H9 (cell line): Measurements from ENCODE around the gene MAP4K3. TPM values are rescaled to one million over a fixed set of nuclear protein-coding genes. Genes with fewer than 3 reads are reported as not detected.
A peak's percentile ranks its signal among the peaks of the same experiment; 100 is the strongest.

Experiments used
- DNase-seq: peaks from one replicate; pipeline ENCODE4 v3.0.0-alpha.2; 2017
- H2AFZ ChIP-seq: one replicate; pipeline ENCODE4 v1.6.1; 2013; ENCODE audit warnings: mild to moderate bottlenecking, low read length, control low read depth, moderate library complexity
- H2AK5ac ChIP-seq: 2 replicates; pipeline ENCODE4 v1.6.1; 2013; ENCODE audit warnings: low read length, control low read depth, mixed read lengths; ENCODE audit not compliant: insufficient read length
- H2BK120ac ChIP-seq: one replicate; pipeline ENCODE4 v1.6.1; 2013; ENCODE audit warnings: low read depth, mild to moderate bottlenecking, low read length, control low read depth, inconsistent platforms; ENCODE audit not compliant: poor library complexity, severe bottlenecking
- H2BK12ac ChIP-seq: 2 replicates; pipeline ENCODE4 v1.6.1; 2013; ENCODE audit warnings: low read length, control low read depth, mixed read lengths, low read depth; ENCODE audit not compliant: insufficient read length
- H2BK15ac ChIP-seq: 2 replicates; pipeline ENCODE4 v1.6.1; 2013; ENCODE audit warnings: low read depth, low read length, control low read depth
- H2BK20ac ChIP-seq: one replicate; pipeline ENCODE4 v1.6.1; 2013; ENCODE audit warnings: low read depth, mild to moderate bottlenecking, low read length, control low read depth, inconsistent platforms; ENCODE audit not compliant: poor library complexity, severe bottlenecking
- H2BK5ac ChIP-seq: 2 replicates; pipeline ENCODE4 v1.6.1; 2013; ENCODE audit warnings: low read length, control low read depth, mixed read lengths; ENCODE audit not compliant: insufficient read length
- H3K14ac ChIP-seq: 2 replicates; pipeline ENCODE4 v1.6.1; 2013; ENCODE audit warnings: low read length, control low read depth; ENCODE audit not compliant: insufficient read depth
- H3K18ac ChIP-seq: 2 replicates; pipeline ENCODE4 v1.6.1; 2013; ENCODE audit warnings: low read depth, mild to moderate bottlenecking, mixed read lengths, low read length, control low read depth; ENCODE audit not compliant: insufficient read length
- H3K23ac ChIP-seq: 2 replicates; pipeline ENCODE4 v1.6.1; 2013; ENCODE audit warnings: low read length, control low read depth, mixed read lengths, low read depth; ENCODE audit not compliant: insufficient read length
- H3K23me2 ChIP-seq: 2 replicates; pipeline ENCODE4 v1.6.1; 2013; ENCODE audit warnings: low read depth, mild to moderate bottlenecking, mixed read lengths, low read length, control low read depth; ENCODE audit not compliant: insufficient read length, poor library complexity, severe bottlenecking
- H3K27ac ChIP-seq: 2 replicates; pipeline ENCODE4 v1.5.1; 2013; ENCODE audit warnings: low read length, control low read depth, mixed read lengths, low read depth; ENCODE audit not compliant: insufficient read length
- H3K27me3 ChIP-seq: 2 replicates; pipeline ENCODE4 v1.6.1; 2013; ENCODE audit warnings: low read length, control low read depth, inconsistent platforms; ENCODE audit not compliant: insufficient read depth
- H3K4ac ChIP-seq: 2 replicates; pipeline ENCODE4 v1.6.1; 2013; ENCODE audit warnings: low read depth, mild to moderate bottlenecking, control low read depth, inconsistent platforms, low read length, moderate library complexity
- H3K4me1 ChIP-seq: 2 replicates; pipeline ENCODE4 v1.6.1; 2013; ENCODE audit warnings: low read length, control low read depth, inconsistent platforms; ENCODE audit not compliant: insufficient read depth
- H3K4me2 ChIP-seq: 2 replicates; pipeline ENCODE4 v1.6.1; 2013; ENCODE audit warnings: low read length, control low read depth, mixed read lengths; ENCODE audit not compliant: insufficient read length, insufficient read depth
- H3K56ac ChIP-seq: 2 replicates; pipeline ENCODE4 v1.6.1; 2013; ENCODE audit warnings: low read depth, mild to moderate bottlenecking, mixed read lengths, low read length, control low read depth; ENCODE audit not compliant: insufficient read length
- H3K79me1 ChIP-seq: 2 replicates; pipeline ENCODE4 v1.6.1; 2013; ENCODE audit warnings: low read depth, mild to moderate bottlenecking, moderate library complexity, low read length, control low read depth, inconsistent platforms; ENCODE audit not compliant: insufficient read depth, poor library complexity, severe bottlenecking
- H3K79me2 ChIP-seq: 2 replicates; pipeline ENCODE4 v1.6.1; 2013; ENCODE audit warnings: low read length, control low read depth, inconsistent platforms; ENCODE audit not compliant: insufficient read depth
- H3K9ac ChIP-seq: 2 replicates; pipeline ENCODE4 v1.6.1; 2013; ENCODE audit warnings: low read length, control low read depth, mixed read lengths; ENCODE audit not compliant: insufficient read length; ENCODE audit errors: extremely low read depth
- H3K9me3 ChIP-seq: one replicate; pipeline ENCODE4 v1.6.1; 2013; ENCODE audit warnings: low read depth, low read length, inconsistent platforms; ENCODE audit not compliant: control insufficient read depth
- H3T11ph ChIP-seq: one replicate; pipeline ENCODE4 v1.6.1; 2013; ENCODE audit warnings: mild to moderate bottlenecking, low read length, control low read depth, inconsistent platforms
- H4K20me1 ChIP-seq: one replicate; pipeline ENCODE4 v1.6.1; 2013; ENCODE audit not compliant: control insufficient read depth, insufficient read length, insufficient read depth
- H4K5ac ChIP-seq: 2 replicates; pipeline ENCODE4 v1.6.1; 2013; ENCODE audit warnings: low read depth, mild to moderate bottlenecking, mixed read lengths, low read length, control low read depth; ENCODE audit not compliant: insufficient read length
- H4K8ac ChIP-seq: replicated peaks from 2 replicates; pipeline ENCODE4 v1.6.1; 2013; ENCODE audit warnings: low read length, control low read depth, mixed read lengths, low read depth; ENCODE audit not compliant: insufficient read length
- H4K91ac ChIP-seq: 2 replicates; pipeline ENCODE4 v1.6.1; 2013; ENCODE audit warnings: low read depth, mild to moderate bottlenecking, moderate library complexity, mixed read lengths, low read length, control low read depth; ENCODE audit not compliant: insufficient read length
- H3K27ac Mint-ChIP-seq, 3 experiments: 2 replicates in 2 of 3; 3 replicates in 1 of 3; pipeline ENCODE4 v1.8.0; 2020 to 2021; ENCODE audit warnings: mixed read lengths in 3 of 3, mild to moderate bottlenecking in 1 of 3, moderate library complexity in 1 of 3
- H3K27me3 Mint-ChIP-seq: 2 replicates; pipeline ENCODE4 v1.8.0; 2021; ENCODE audit warnings: low read depth, mild to moderate bottlenecking, moderate library complexity, mixed read lengths
- H3K36me3 Mint-ChIP-seq, 3 experiments: 2 replicates in 2 of 3; 3 replicates in 1 of 3; pipeline ENCODE4 v1.8.0; 2020 to 2021; ENCODE audit warnings: low read depth in 3 of 3, mixed read lengths in 3 of 3; ENCODE audit not compliant: insufficient read depth in 1 of 3
- H3K4me1 Mint-ChIP-seq, 2 experiments: 2 replicates each; pipeline ENCODE4 v1.8.0; 2020; ENCODE audit warnings: mixed read lengths in 2 of 2
- H3K4me3 Mint-ChIP-seq, 2 experiments: 2 replicates in 1 of 2; 3 replicates in 1 of 2; pipeline ENCODE4 v1.8.0; 2020 to 2021; ENCODE audit warnings: mild to moderate bottlenecking in 2 of 2, mixed read lengths in 2 of 2, moderate library complexity in 1 of 2
- H3K9me3 Mint-ChIP-seq, 2 experiments: 2 replicates in 1 of 2; 3 replicates in 1 of 2; pipeline ENCODE4 v1.8.0; 2020; ENCODE audit warnings: mild to moderate bottlenecking in 2 of 2, mixed read lengths in 2 of 2, moderate library complexity in 1 of 2
- WGBS: extraction: QIAGEN DNeasy Blood & Tissue Kit; methylation state at CpG from one replicate; pipeline ENCODE4 v1.1.7; 2013; ENCODE audit warnings: missing lambda C conversion rate, low lambda C conversion rate, mixed read lengths; ENCODE audit not compliant: insufficient read length; ENCODE audit errors: extremely low coverage; 5-methylcytosine and 5-hydroxymethylcytosine counted together
- total RNA-seq: library from RNA; stranded (reverse); gene quantifications from 2 replicates; pipeline ENCODE4 v1.2.1, GENCODE V29; 2021
- TF ChIP-seq, protein P1 (sequence below): fragments of 200-600 bp; sonication (generic); conservative IDR thresholded peaks from 3 replicates; pipeline ENCODE4 v1.8.0; 2021; ENCODE audit warnings: antibody characterized with exemption, mild to moderate bottlenecking

Gene MAP4K3
- total RNA-seq, 1 experiment from 2014 or later, result 37.9 TPM

- H3K18ac ChIP-seq, result no peak overlapping the region
- no peak overlapping the region for H2AFZ ChIP-seq
- no peaks in the 10 kb centered on the region for H3K23me2 ChIP-seq
- no peaks in the 10 kb centered on the region for H4K20me1 ChIP-seq
- Mint-ChIP-seq H3K27ac (peak overlapping the region in 2 of 3 experiments; percentile 4 to 55; a peak in 3 of 7 replicates), H3K27me3 (no peaks in the 10 kb centered on the region), H3K4me1 (peaks cover 28% of the 10 kb centered on the region in 2 experiments), H3K36me3 (peaks cover 0 to 5% (median 5%) of the 10 kb centered on the region in 3 experiments; a peak in 4 of 7 replicates), H3K9me3 (no peaks in the 10 kb centered on the region), H3K4me3 (no peak overlapping the region)
- H2BK5ac ChIP-seq, result no peak overlapping the region
- H3T11ph ChIP-seq, result no peak overlapping the region
- H4K91ac ChIP-seq, result no peak overlapping the region
- WGBS, result no CpG with 5 or more reads among the region's 3 CpGs
- TF ChIP-seq, protein P1, sequence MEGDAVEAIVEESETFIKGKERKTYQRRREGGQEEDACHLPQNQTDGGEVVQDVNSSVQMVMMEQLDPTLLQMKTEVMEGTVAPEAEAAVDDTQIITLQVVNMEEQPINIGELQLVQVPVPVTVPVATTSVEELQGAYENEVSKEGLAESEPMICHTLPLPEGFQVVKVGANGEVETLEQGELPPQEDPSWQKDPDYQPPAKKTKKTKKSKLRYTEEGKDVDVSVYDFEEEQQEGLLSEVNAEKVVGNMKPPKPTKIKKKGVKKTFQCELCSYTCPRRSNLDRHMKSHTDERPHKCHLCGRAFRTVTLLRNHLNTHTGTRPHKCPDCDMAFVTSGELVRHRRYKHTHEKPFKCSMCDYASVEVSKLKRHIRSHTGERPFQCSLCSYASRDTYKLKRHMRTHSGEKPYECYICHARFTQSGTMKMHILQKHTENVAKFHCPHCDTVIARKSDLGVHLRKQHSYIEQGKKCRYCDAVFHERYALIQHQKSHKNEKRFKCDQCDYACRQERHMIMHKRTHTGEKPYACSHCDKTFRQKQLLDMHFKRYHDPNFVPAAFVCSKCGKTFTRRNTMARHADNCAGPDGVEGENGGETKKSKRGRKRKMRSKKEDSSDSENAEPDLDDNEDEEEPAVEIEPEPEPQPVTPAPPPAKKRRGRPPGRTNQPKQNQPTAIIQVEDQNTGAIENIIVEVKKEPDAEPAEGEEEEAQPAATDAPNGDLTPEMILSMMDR, result no peak
- H2BK15ac ChIP-seq, result no peak overlapping the region
- H3K27me3 ChIP-seq, result no peaks in the 10 kb centered on the region; the same call in 1 of the 2 replicates
- H3K4me1 ChIP-seq, result no peaks in the 10 kb centered on the region; the same call in 1 of the 2 replicates
- no peak for DNase-seq
- H3K4me2 ChIP-seq, result no peak overlapping the region
- no peak overlapping the region for H4K5ac ChIP-seq
- H2BK20ac ChIP-seq, result no peak overlapping the region
- no peak overlapping the region for H2BK120ac ChIP-seq
- no peak overlapping the region for H2BK12ac ChIP-seq
- no peaks in the 10 kb centered on the region for H3K79me1 ChIP-seq
- H3K27ac ChIP-seq, result no peak overlapping the region
- no peak overlapping the region for H3K56ac ChIP-seq
- H2AK5ac ChIP-seq, result no peak overlapping the region
- H3K79me2 ChIP-seq, result no peaks in the 10 kb centered on the region; the same call in 1 of the 2 replicates
- no peak overlapping the region for H3K23ac ChIP-seq
- H3K9me3 ChIP-seq, result no peaks in the 10 kb centered on the region
- no peak overlapping the region for H3K4ac ChIP-seq
- H4K8ac ChIP-seq, result no peak overlapping the region
- no peak overlapping the region for H3K9ac ChIP-seq
- H3K14ac ChIP-seq, result no peak overlapping the region
Measured at GRCh38 chr2:39335930-39336329, 101.2 kb downstream of the MAP4K3 start.
